Liver (tissue), 9 donors: ENCODE results near the gene SH3BP1. TPM values are rescaled to one million over a fixed set of nuclear protein-coding genes. Genes with fewer than 3 reads are reported as not detected.

Experiments used
- DNase-seq: peaks from one replicate; pipeline ENCODE4 v3.0.0-alpha.2; 2017; ENCODE audit warnings: low spot score
- H3K27ac ChIP-seq, 2 donors: one replicate each; pipeline ENCODE4 v1.7.0; 2013; ENCODE audit warnings: inconsistent platforms in 2 of 2, low read length in 2 of 2, control low read depth in 1 of 2, low read depth in 1 of 2, mild to moderate bottlenecking in 1 of 2
- H3K27me3 ChIP-seq, 4 donors: one replicate each; pipeline versions ENCODE4 v1.6.1 to v1.7.0; 2013; ENCODE audit warnings: low read length in 3 of 4, inconsistent platforms in 1 of 4, mild to moderate bottlenecking in 1 of 4, moderate library complexity in 1 of 4; ENCODE audit not compliant: control insufficient read depth in 4 of 4, insufficient read depth in 4 of 4
- H3K36me3 ChIP-seq, 4 donors: one replicate each; pipeline versions ENCODE4 v1.6.1 to v1.7.0; 2013; ENCODE audit warnings: low read length in 3 of 4, mild to moderate bottlenecking in 3 of 4, low read depth in 1 of 4, moderate library complexity in 1 of 4; ENCODE audit not compliant: control insufficient read depth in 4 of 4, insufficient read depth in 3 of 4
- H3K4me1 ChIP-seq, 4 donors: one replicate each; pipeline versions ENCODE4 v1.6.1 to v1.7.0; 2013; ENCODE audit warnings: low read length in 3 of 4, mild to moderate bottlenecking in 3 of 4, moderate library complexity in 1 of 4; ENCODE audit not compliant: control insufficient read depth in 4 of 4, insufficient read depth in 4 of 4
- H3K4me3 ChIP-seq, 3 donors: one replicate each; pipeline versions ENCODE4 v1.6.1 to v1.7.0; 2013; ENCODE audit warnings: low read length in 3 of 3, control low read depth in 1 of 3, low read depth in 1 of 3, mild to moderate bottlenecking in 1 of 3
- H3K9ac ChIP-seq, 2 donors: one replicate each; pipeline ENCODE4 v1.7.0; 2013; ENCODE audit warnings: low read length in 2 of 2, mild to moderate bottlenecking in 2 of 2, moderate library complexity in 2 of 2, control low read depth in 1 of 2, low read depth in 1 of 2
- H3K9me3 ChIP-seq, 4 donors: one replicate each; pipeline versions ENCODE4 v1.6.1 to v1.7.0; 2013; ENCODE audit warnings: low read length in 3 of 4; ENCODE audit not compliant: control insufficient read depth in 4 of 4
- CTCF ChIP-seq: fragments of 150-350 bp; IDR thresholded peaks from 2 replicates; pipeline ENCODE4 v1.5.1; 2017; ENCODE audit warnings: improper control_type of control experiment, low read depth, low read length; ENCODE audit not compliant: missing input control
- GABPA ChIP-seq, 2 donors: IDR thresholded peaks in 1 of 2; conservative IDR thresholded peaks in 1 of 2; 2 replicates each; pipeline ENCODE4 v1.6.1; 2016; ENCODE audit warnings: antibody characterized with exemption in 2 of 2, mild to moderate bottlenecking in 1 of 2, moderate library complexity in 1 of 2
- HNF4A ChIP-seq, 2 donors: conservative IDR thresholded peaks; 2 replicates each; pipeline ENCODE4 v1.6.1; 2016; ENCODE audit warnings: antibody characterized with exemption in 2 of 2, mild to moderate bottlenecking in 2 of 2
- NR2F2 ChIP-seq: IDR thresholded peaks from 2 replicates; pipeline ENCODE4 v1.6.1; 2016; ENCODE audit warnings: antibody characterized with exemption
- REST ChIP-seq: IDR thresholded peaks from 2 replicates; pipeline ENCODE4 v1.6.1; 2016; ENCODE audit warnings: antibody characterized with exemption, mild to moderate bottlenecking
- SP1 ChIP-seq: IDR thresholded peaks from 2 replicates; pipeline ENCODE4 v1.6.1; 2018; ENCODE audit warnings: antibody characterized with exemption, mild to moderate bottlenecking
- WGBS: extraction: QIAGEN DNeasy Blood & Tissue Kit; methylation state at CpG from one replicate; pipeline ENCODE4 v1.1.7; 2013; 5-methylcytosine and 5-hydroxymethylcytosine counted together
- polyA plus RNA-seq, 2 donors: library from polyadenylated mRNA; stranded (reverse) in 1 of 2; unstranded in 1 of 2; fragments of 200-250 nt in 1 of 2; fragments of >200 nt in 1 of 2; fragmentation: Nextera tagmentation in 1 of 2; extraction: Ambion mirVana in 1 of 2; gene quantifications; one replicate each; pipeline versions ENCODE4 v1.2.1 to v1.2.3, GENCODE V29; 2013 to 2015
- total RNA-seq, 2 donors: library from RNA; depleted of rRNA; stranded (reverse); fragments of >200 nt; gene quantifications; one replicate each; pipeline ENCODE4 v1.2.3, GENCODE V29; 2014
- TF ChIP-seq, protein P1 (sequence below): IDR thresholded peaks from 2 replicates; pipeline ENCODE4 v1.6.1; 2016; ENCODE audit warnings: antibody characterized with exemption
- TF ChIP-seq, protein P2 (sequence below): IDR thresholded peaks from 2 replicates; pipeline ENCODE4 v1.6.1; 2016; ENCODE audit warnings: antibody characterized with exemption
- TF ChIP-seq, protein P3 (sequence below): IDR thresholded peaks from 2 replicates; pipeline ENCODE4 v1.6.1; 2016; ENCODE audit warnings: antibody characterized with exemption
- donor health status: healthy.
- donor health status: healthy.
- donor health status: healthy.
- donor health status: healthy.
- donor health status: healthy.

The SH3BP1 gene
- total and polyA plus RNA-seq, 4 donors: 0.24 to 8.2 (median 2.7) TPM

- no peak for TF ChIP-seq REST
- TF ChIP-seq, protein P1, sequence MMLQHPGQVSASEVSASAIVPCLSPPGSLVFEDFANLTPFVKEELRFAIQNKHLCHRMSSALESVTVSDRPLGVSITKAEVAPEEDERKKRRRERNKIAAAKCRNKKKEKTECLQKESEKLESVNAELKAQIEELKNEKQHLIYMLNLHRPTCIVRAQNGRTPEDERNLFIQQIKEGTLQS: no peak
Observed at GRCh38 chr22:37686002-37686982, 46.8 kb downstream of the SH3BP1 start, which contains the start of gene NOL12 (continued).

GRCh38 chr22:37690407-37690806 is 50.9 kb downstream of the SH3BP1 start:
- Histone ChIP-seq H3K4me3 (no peak overlapping the region), H3K27ac (no peak overlapping the region), H3K4me1 (peaks cover 3 to 20% (median 16%) of the 10 kb centered on the region in 4 donors), H3K9me3 (no peaks in the 10 kb centered on the region), H3K9ac (no peak overlapping the region), H3K27me3 (no peaks in the 10 kb centered on the region), H3K36me3 (peaks cover 13 to 35% (median 25%) of the 10 kb centered on the region in 4 donors)
- 92% methylated on average over 7 of the region's 7 CpGs for whole genome bisulfite sequencing
- DNase-seq: no peak
- TF ChIP-seq GABPA (IDR thresholded peaks at IDR 0.05 in 1 of 2, conservative IDR thresholded peaks at IDR 0.05 in 1 of 2): no peak
- no peak for TF ChIP-seq SP1
- TF ChIP-seq NR2F2: no peak
- TF ChIP-seq CTCF: no peak

DNA sequence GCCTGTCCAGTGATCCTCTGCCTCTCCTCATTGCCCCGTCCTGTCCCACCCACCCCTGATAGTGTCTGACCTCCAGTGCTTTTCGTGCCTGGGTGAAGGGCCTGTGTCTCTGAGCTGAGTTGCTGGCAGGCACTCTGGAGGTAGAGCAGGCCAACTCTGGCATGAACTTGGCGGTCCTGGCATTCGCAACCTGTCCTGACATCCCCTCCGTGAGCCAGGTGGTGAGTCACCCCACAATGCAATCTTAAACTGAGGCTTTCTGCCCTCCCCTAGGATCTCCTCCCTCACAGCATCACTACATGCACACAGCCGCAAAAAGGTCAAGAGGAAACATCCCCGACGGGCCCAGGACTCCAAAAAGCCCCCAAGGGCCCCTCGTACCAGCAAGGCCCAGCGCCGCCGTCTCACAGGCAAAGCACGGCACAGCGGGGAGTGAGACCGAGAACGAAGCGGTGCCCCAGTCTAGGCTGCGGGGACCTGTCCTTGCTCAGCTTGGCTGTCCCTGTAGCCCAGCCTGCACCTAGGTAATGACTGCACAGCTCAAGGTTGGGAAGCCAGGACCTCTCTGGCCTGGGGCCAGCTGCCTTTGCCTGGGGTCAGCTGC is 51.5 kb downstream of the SH3BP1 start:
- 97% methylated on average over 18 of the region's 18 CpGs for WGBS
- H3K27ac ChIP-seq: no peak overlapping the region
- peaks cover 13 to 35% (median 25%) of the 10 kb centered on the region in 4 donors for H3K36me3 ChIP-seq
- H3K9me3 ChIP-seq: no peaks in the 10 kb centered on the region
- H3K4me1 ChIP-seq: peaks cover 0 to 14% (median 10%) of the 10 kb centered on the region in 4 donors
- no peak for DNase-seq
- no peak overlapping the region for H3K4me3 ChIP-seq
- TF ChIP-seq, protein P2, sequence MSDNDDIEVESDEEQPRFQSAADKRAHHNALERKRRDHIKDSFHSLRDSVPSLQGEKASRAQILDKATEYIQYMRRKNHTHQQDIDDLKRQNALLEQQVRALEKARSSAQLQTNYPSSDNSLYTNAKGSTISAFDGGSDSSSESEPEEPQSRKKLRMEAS: no peak
- TF ChIP-seq SP1 (no peak), HNF4A (conservative IDR thresholded peaks at IDR 0.05) (no peak)
- TF ChIP-seq, protein P1: no peak
- TF ChIP-seq, protein P3, sequence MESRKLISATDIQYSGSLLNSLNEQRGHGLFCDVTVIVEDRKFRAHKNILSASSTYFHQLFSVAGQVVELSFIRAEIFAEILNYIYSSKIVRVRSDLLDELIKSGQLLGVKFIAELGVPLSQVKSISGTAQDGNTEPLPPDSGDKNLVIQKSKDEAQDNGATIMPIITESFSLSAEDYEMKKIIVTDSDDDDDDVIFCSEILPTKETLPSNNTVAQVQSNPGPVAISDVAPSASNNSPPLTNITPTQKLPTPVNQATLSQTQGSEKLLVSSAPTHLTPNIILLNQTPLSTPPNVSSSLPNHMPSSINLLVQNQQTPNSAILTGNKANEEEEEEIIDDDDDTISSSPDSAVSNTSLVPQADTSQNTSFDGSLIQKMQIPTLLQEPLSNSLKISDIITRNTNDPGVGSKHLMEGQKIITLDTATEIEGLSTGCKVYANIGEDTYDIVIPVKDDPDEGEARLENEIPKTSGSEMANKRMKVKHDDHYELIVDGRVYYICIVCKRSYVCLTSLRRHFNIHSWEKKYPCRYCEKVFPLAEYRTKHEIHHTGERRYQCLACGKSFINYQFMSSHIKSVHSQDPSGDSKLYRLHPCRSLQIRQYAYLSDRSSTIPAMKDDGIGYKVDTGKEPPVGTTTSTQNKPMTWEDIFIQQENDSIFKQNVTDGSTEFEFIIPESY: no peak
- H3K9ac ChIP-seq: no peak overlapping the region
- H3K27me3 ChIP-seq: no peaks in the 10 kb centered on the region
